Adipocyte (in vitro differentiated cells): Measurements from ENCODE around the gene HDAC7.
A peak's percentile ranks its signal among the peaks of the same experiment; 100 is the strongest.

Experiments used
- DNase-seq: peaks from one replicate; pipeline ENCODE4 v3.0.0-alpha.2; 2015; ENCODE audit warnings: low read depth
- H3K27me3 ChIP-seq: replicated peaks from 2 replicates; pipeline ENCODE4 v1.7.0; 2013; ENCODE audit warnings: mild to moderate bottlenecking, low read length, moderate library complexity; ENCODE audit not compliant: control insufficient read depth, insufficient read depth
- H3K36me3 ChIP-seq: 2 replicates; pipeline ENCODE4 v1.7.0; 2013; ENCODE audit warnings: low read length, mild to moderate bottlenecking, moderate library complexity; ENCODE audit not compliant: control insufficient read depth, insufficient read depth, severe bottlenecking
- H3K4me1 ChIP-seq: 2 replicates; pipeline ENCODE4 v1.7.0; 2013; ENCODE audit warnings: mild to moderate bottlenecking, low read length, moderate library complexity; ENCODE audit not compliant: control insufficient read depth, insufficient read depth
- H3K4me3 ChIP-seq: 2 replicates; pipeline ENCODE4 v1.7.0; 2013; ENCODE audit warnings: mild to moderate bottlenecking, low read length, moderate library complexity
- H3K9ac ChIP-seq: 2 replicates; pipeline ENCODE4 v1.7.0; 2013; ENCODE audit warnings: mild to moderate bottlenecking, low read length, moderate library complexity
- H3K9me3 ChIP-seq: 2 replicates; pipeline ENCODE4 v1.7.0; 2013; ENCODE audit warnings: mild to moderate bottlenecking, low read length, moderate library complexity; ENCODE audit not compliant: control insufficient read depth

Gene HDAC7

DNA sequence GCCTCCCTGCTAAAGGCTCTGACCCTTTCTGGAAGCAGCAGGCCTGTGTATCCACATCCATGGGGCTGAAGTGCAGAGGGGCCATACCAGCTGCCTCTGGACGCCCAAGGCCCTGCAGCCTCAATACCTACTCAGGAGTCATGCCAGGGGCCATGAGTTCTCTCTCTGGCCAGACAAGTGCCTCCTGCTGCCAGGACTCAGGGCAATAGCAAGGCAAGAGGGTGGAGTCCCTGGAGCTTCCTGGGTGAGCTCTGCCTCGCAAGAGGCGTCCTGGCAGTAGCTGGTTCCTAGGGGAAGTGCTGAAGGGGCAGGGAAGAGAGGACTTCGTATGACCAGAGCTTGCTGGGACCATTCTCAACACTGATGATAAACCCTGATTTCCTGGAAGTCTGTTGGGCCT is 83.5 kb downstream of the HDAC7 start:
- no peaks in the 10 kb centered on the region for H3K27me3 ChIP-seq
- no peaks in the 10 kb centered on the region for H3K9me3 ChIP-seq
- no peaks in the 10 kb centered on the region for H3K36me3 ChIP-seq
- DNase-seq = no peak
- H3K9ac ChIP-seq = peak overlapping the region; percentile 83
- peaks cover 23% of the 10 kb centered on the region for H3K4me1 ChIP-seq
- H3K4me3 ChIP-seq = no peak overlapping the region

DNA sequence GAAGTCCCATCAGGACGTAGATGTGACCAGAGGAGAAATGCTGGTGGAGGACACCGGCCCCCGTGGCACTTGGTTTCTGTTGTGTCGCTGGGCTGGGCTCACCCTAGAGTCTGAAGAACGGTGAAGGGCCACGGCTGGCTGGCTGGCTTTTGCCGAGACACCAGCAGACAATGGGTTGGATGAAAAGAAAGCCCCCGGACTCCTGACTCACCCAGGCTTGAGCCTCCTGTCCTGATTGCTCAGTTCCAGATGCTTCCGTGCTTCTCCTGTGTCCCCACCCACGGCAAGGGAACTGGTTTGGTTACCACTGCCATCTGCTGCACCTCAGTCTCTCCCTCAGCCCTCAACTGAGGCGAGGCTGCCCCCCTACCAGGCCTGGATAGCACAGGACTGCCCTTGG is 84.1 kb downstream of the HDAC7 start:
- Histone ChIP-seq H3K27me3 (no peaks in the 10 kb centered on the region), H3K9ac (no peak overlapping the region), H3K4me3 (no peak overlapping the region), H3K9me3 (no peaks in the 10 kb centered on the region), H3K36me3 (no peaks in the 10 kb centered on the region), H3K4me1 (peaks cover 25% of the 10 kb centered on the region)
- no peak for DNase-seq

DNA sequence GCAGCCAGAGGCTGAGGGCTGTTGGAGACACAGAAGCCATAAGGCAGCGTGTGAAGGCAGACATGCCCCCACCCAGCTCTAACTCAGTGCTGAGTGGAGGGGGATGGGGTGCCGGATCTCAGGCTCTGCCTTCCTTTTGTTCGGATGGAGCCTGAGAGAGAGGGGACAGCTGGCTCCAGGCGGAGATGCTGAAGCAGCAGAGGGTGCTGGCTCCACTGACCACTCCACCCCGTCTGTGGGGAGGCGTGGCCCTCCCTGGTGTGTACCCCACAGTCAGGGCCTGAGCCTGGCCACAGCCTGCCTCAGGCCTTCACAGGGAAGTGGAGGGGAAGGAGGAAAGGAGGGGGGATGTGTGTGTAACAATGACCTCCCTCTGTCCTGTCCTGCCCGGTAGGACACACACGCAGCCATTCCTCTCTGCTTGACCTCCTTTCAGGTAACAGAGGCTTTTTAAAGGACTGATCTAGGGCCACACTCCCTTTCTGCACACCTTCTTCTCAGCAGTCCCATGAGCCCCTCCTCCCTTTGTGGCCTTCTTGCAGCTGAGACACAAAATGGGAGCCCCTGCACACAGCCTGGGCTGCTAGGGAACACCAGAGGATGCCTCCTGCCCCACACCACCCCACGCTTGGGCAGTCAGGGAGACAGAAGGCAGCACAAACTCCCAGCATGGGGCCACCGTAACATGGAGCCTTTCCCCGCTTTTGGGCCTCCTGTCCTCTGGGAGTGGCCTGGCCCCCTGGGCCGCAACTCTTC is 84.8 kb downstream of the HDAC7 start:
- peaks cover 33% of the 10 kb centered on the region for H3K4me1 ChIP-seq
- no peaks in the 10 kb centered on the region for H3K36me3 ChIP-seq
- H3K9me3 ChIP-seq = no peaks in the 10 kb centered on the region
- no peaks in the 10 kb centered on the region for H3K27me3 ChIP-seq
- H3K4me3 ChIP-seq = no peak overlapping the region
- H3K9ac ChIP-seq = no peak overlapping the region
- DNase-seq = no peak

DNA sequence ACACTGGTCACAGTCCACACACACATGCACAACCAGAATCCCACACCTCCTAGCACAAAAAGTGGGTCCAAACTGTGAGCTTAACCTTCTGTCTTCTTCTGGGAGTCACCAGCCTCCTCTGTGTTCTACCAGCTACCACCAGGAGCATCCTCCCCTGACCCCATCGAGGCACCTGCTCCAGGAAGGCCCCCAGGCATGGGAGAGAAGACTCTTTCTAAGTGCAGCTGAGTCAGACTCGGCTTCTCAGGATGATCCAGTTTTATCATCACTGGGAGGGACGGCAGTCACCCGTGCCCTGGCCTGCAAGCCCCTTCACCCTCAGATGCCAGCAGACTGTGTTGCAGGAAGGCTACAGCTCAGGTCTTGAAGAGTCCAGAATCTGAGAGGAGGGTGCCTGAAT is 86.6 kb downstream of the HDAC7 start:
- Histone ChIP-seq H3K36me3 (no peaks in the 10 kb centered on the region), H3K4me3 (no peak overlapping the region), H3K9me3 (no peaks in the 10 kb centered on the region), H3K9ac (no peak overlapping the region), H3K4me1 (peaks cover 43% of the 10 kb centered on the region), H3K27me3 (no peaks in the 10 kb centered on the region)
- DNase-seq = no peak
